Activated naive CD4-positive, alpha-beta T cell treated with anti-CD3 and anti-CD28 coated beads, Interleukin-2, amount 50 U/mL, for 16 hours (primary cell): ENCODE data around the gene DHRSX.
"Not testable (repeated sequence)": the region's sequence is repeated elsewhere in the genome, so short reads cannot be mapped to it uniquely, and the experiment has no call there.

Experiments used
- DNase-seq: peaks from one replicate; pipeline ENCODE4 v3.0.0-alpha.2; 2020

DHRSX gene

DNA sequence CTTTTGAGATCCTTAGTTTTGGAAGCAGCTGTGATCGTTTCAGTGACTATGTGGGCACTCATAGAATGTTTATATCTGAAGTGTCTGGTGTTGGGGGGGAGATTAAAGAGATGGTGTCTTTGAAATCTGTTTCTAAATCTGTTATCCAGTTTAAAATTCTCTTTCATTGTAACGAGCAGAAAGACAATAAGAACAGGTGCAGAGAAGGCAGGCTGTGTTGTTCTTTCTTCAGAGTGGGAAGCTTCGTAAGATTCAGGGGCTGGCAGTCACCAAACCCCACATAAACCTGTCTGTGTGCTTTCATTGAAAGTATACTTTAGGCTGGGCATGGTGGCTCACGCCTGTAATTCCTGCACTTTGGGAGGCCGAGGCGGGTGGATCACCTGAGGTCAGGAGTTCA lies 16.3 kb upstream of the DHRSX start:
- DNase-seq = no peak

DNA sequence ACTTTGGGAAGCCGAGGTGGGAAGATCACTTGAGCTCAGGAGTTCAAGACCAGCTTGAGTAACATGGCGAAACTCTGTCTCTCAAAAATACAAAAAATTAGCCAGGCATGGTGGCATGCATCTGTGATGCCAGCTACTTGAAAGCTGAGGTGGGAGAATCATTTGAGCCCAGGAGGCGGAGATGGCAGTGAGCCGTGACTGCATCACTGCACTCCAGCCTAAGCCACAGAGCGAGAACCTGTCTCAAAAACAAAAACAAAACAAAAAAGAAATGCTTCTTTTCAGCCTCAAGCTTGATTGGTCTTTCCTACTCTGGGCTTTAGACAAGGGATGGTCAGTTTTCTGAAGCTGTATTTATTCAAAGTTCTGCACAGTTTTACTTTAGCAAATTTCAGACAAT lies 15.8 kb upstream of the DHRSX start:
- DNase-seq = no peak

DNA sequence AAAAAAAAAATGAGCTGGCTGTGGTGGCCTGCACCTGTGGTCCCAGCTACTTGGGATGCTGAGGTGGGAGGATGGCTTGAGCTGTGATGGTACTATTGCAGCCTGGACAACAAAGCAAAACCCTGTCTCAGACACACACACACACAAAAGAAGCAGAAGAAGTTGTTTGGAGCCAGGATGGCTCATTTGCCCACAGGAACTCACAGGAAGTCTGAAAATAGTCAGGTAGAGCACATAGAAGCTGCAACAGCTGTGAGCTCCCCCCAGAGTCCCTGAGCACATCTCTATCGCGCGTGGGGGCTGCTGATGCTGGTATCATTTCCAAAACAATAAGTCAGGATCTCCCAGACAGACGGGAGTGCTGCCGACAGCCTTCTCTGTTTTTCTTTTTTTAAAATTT lies 13.4 kb upstream of the DHRSX start:
- DNase-seq = no peak

DNA sequence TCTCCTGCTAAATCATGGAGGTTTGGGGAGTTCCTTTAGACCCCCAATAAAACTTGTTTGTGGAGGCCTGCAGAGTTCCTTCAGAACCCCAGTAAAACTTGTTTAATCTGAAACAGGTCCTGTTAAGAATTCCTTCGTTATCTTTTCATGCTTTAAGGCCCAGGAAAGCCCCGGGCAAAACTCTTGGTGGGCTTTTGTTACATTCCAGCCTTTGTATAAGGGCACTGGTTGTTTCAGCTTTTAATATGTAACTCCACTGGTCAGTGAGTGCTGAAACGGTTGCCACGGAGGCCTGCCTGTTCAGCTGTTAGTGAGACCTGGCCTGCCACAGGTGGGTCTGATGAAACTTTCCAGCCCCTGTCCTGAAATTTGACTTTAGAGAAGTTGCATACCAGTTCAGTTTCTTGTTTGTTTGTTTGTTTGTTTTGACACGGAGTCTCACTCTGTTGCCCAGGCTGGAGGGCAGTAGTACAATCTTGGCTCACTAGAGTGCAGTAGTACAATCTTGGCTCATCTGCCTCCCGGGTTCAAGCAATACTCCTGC lies 12.4 kb upstream of the DHRSX start:
- no peak for DNase-seq

DNA sequence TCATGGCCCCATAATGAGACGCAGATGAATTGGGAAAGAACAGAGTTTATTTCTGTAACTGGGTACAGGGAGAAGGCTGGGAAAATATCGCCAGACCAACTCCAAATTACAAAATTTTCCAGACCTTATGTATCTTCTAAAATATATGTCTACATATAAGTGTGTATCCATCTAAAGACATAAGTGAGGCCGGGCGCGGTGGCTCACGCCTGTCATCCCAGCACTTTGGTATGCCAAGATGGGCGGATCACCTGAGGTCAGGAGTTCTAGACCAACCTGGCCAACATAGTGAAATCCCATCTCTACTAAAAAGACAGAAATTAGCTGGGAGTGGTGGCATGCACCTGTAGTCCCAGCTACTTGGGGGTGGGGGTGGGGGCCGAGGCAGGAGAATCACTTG lies 11.7 kb upstream of the DHRSX start:
- DNase-seq = no peak

DNA sequence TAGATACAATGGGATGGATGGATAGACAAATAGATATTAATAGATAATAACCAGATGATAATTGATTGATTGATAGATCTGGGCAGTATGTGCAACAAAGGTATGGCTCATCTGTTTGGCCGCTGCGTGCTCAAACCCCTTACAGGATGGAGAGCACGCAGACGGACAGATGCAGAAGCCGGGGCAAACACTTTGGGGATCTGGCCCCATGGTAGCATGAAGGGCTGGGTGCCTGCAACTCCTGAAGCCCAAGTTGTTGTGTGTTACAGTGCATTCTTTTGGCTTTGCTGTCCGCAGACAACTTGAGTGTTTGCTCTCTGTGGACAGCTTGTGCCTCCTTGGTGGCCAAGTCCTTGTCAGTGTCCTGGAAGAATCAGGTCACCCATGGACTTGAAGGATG lies 10.6 kb upstream of the DHRSX start:
- no peak for DNase-seq

DNA sequence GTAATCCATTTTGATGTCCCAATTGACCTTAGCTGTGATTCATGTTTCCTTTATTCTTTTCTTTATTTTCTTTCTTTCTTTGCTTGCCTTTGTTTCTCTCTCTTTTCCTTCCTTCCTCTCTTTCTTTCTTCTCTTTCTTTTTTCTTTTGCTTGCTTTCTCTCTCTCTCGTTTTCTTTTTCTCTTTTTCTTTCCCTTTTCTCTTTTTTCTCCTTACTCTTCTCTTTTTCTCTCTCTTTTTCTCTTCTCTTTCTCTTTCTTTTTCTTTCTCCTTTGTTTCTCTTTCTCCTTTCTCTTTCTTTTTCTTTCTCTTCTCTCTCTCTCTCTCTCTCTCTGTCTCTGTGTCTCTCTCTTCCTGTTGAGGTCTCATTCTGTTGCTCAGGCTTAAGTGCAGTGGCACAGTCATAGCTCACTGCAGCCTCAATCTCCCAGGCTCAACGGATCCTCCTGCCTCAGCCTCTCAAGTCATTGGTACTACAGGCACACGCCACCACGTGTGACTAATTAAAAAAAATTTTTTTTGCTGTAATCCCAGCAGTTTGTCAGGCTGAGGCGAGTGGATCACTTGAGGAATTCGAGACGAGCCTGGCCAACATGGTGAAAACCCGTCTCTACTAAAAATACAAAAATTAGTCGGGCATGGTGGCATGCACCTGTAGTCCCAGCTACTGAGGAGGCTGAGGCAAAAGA lies 8.0 kb upstream of the DHRSX start:
- no peak for DNase-seq

DNA sequence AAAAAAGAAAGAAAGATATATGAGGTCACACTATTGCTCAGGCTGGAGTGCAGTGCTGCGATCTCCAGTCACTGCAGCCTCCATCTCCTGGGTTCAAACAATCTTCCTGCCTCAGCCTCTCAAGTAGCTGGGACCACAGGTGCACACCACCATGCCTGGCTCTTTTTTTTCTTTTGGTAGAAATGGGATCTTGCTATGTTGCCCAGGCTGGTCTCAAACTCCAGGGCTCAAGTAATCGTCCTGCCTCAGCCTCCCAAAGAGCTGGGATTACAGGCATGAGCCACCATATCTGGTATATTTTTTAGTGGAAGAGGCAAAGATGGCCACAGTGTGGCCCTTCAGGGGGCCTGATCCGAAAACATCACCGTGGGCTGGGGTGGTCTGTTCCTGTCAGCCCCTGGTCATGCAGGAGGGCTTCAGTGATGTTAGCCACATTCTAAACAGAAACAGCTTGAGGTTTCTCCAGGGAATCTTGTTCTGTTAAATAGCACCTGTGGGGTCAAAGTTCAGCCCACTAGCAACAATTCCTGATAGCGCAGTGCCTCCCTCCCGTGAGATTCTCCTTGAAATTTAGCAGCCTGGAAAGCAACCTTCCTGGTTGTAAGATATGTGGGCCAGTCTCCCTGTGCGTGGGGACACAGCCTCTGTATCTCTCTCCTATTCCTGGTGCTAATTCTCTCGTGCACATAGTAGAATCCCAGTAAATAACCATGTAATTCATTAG lies 7.3 kb upstream of the DHRSX start:
- no peak for DNase-seq

DNA sequence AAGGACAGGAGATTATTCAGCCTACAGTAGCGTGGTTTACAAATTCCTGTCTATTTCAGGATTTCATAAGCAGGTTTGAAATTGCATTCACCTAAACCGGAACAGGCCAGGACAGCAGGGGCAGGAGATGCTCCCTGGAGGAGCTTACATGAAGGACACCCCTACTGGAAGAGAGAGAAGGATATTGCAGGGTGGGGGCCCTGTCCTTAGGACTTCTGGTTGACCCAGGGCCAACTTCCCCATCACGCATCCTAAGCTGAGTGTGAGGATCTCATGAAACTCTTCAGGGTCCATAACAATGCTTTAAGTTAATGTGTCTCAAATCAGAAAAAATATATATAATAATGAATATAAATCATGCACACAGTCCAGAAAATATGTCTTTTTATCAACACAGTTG lies 6.4 kb upstream of the DHRSX start:
- no peak for DNase-seq

DNA sequence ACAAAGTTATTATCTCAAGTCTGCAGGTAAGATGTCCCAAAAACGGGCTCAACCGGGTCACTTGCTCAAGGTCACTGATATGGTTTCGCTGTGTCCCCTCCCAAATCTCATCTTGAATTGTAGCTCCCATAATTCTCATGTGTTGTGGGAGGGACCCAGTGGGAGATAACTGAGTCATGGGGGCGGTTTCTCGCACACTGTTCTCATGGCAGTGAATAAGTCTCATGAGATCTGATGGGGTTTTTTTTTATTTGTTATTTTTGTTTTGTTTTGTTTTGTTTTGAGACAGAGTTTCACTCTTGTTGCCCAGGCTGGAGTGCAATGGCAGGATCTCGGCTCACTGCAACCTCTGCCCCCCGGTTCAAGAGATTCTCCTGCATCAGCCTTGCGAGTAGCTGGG lies 4.6 kb upstream of the DHRSX start:
- DNase-seq = not testable (repeated sequence)

DNA sequence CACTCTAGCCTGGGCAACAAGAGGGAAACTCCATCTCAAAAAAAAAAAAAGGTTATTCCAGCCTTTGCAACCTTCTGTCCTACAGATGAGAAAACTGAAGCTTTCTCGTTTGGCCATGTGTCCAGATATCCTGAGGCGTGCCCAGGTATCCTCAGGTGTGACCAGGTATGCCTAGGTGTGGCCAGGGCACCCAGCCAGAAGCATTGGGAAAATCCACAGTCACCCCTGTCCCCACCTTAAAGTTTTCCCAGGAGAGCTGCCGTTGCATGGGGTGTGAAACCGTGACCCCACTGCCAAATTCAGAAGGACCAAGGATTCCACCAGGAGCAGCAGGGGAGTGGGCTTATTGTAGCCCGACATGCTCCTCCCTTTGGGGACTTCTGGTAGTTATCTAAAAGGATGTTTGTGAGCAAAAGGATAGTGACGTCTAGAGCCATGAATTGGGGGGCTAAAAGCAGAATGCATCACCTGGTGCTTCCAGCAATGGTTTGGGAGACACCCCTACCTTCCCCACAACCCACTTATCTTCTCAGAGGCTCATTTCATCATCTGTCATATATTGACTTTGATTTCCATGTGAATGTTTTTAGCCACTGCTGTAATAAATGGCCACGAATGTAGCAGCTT lies 4.0 kb upstream of the DHRSX start:
- no peak for DNase-seq

DNA sequence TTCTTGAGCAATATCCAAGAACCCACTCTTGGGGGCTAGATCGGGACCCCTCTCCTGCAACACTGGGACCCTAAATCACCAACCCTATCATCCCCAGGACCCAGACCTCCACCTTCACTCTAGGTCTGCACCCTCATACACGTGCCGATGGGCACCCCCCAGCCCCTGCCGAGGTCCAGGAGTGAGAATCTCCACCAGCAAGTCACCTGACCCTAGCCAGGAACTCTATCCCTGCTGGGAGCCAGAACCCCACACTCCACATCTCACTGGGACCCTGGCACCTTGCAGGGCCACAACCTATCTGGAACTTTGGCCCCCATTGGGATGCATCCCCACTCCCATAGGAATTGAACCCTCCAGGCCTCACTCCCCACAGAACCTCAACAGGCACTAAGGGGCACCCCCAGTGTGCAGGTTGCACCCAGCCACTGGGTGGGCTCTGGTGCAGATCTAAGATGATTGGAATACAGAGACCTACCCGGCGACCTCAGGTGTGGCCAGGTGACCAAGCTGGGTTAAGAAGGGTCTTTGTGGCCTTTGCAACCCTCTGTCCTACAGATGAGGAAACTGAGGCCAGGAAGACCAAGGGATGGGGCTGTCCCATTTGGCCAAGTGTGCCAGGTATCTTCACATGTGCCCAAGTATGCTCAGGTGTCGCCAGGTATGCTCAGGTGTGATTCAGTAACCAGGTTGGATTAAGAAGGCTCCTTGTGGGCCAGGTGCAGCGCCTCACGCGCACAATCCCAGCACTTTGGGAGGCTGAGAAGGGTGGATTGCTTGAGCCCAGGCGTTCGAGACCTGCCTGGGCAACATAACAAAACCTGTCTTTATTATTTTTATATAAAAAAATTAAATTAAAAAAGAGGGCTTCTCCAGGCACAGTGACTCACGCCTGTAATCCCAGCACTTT lies 3.1 kb upstream of the DHRSX start:
- DNase-seq = no peak

DNA sequence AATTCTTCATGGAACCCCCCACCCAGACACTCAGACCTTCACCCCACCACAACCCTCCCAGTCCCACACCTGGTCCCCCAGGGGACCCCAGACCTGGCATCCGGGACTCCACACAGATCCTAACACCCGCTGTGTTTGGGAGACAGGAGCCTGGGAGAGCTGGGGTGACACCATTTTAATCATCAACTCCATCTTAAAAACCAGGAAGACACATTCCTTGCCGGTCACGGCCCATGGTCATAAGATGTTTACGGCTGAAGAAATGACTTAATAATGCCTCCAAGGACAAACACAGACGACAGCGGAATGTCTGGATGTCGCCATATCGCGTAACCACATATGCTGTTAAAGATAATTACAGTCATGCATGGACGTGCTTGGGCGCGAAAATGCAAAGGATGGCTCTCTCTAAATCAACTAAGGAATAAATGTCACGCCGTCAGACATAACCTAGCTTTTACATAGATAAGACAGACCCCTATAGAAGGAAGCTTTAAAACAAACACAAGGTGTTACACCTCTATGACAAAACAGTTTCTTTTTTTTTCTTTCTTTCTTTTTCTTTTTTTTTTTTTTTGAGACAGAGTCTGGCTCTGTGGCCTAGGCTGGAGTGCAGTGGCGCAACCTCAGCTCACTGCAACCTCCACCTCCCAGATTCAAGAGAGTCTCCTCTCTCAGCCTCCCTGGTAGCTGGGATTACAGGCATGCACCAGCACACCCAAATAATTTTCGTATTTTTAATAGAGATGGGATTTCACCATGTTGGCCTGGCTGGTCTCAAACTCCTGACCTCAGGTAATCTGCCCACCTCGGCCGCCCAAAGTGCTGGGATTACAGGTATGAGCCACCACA lies 2.1 kb upstream of the DHRSX start:
- no peak for DNase-seq

DNA sequence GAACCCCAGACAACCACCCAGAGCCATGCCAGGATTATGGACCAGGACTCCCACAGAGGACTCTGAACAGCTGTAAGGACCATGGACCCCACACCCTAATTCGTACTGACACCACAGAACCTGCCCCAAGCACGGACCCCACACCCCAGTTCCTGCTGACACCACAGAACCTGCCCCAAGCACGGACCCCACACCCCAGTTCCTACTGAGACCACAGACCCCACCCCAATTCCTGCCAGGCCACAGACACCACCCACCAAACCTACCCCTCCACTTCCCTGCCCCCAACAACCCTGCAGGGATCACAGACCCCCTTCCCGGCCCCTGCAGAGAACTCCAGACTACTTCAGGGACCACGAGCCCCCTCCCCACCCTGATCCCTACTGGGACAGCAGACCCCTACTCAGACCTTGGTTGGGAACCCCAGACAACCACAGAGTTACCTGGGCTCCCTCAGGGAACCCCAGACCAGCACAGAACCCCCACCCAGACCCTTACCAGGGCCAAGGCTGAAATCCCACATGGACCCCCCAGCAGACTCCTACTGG lies 1.4 kb upstream of the DHRSX start:
- no peak for DNase-seq

DNA sequence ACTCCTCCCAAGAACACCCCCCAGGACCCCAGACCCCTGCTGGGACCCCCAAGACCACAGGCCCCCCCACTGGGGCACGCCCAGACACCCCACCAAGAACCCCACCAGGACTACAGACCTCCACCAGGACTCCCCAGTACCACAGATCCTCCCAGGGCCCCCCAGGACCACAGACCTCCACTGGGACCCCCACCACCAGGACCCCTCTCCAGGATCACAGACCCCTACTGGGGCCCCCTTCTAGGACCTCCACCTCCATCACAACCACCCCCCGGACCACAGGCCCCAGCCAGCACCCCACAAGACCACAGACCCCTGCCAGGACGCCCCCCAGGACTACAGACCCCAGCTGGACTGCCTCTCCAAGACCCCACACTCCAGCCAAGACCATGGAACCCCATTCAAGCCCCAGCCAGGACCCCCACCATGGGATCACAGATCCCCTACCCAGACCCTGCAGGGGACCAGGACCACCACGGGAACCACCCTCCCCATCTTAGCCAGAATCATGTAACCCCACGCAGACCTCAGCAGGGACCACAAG lies 855 bp upstream of the DHRSX start:
- no peak for DNase-seq

DNA sequence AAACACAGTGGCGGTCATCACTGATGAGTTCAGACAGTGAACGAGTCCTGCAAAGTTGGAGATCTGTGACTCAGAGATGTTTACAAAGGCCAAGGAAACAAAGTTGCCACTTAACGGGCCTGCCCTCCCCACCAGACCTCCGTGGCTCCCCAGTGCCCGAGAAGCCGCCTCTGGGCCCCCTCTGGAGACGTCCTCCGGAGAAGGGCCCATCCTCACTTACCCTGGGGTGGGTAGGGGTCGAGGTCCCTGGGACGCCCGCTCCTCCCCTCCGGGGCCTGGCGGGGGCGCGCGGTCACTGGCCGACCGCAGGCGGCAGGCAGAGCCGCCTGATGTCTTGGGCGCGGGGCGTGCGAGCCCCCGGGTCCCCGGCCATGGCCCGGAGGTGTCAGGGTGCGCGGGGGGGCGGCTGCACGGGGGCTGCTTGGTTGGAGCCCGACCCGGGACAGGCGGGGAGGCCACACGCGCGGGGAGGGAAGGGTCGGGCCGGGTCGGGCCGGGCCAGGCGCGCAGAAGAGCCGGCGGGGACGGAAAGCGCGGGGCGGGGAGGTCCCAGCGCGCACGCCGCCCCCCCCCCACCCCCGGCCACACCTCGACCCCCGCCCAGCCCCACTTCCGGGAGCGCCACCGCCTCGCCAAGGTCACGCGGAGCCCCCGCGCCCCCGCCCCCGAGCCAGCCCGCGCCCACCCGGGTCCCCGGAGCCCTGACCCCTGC lies 529 bp downstream of the DHRSX start:
- peak; percentile 45 for DNase-seq

DNA sequence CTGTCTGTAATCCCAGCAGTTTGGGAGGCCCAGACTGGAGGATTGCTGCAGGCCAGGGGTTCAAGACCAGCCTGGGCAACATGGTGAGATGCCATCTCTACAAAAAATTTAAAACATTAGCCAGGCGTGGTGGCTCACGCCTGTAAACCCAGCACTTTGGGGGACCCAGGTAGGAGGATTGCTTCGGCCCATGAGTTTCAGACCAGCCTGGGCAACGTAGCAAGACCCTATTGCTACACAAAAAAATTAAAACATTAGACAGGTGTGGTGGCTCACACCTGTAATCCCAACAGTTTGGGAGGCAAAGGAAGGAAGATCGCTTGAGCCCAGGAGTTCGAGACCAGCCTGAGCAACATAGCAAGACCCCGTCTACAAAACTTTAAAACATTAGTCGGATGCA lies 1.3 kb downstream of the DHRSX start:
- no peak for DNase-seq

DNA sequence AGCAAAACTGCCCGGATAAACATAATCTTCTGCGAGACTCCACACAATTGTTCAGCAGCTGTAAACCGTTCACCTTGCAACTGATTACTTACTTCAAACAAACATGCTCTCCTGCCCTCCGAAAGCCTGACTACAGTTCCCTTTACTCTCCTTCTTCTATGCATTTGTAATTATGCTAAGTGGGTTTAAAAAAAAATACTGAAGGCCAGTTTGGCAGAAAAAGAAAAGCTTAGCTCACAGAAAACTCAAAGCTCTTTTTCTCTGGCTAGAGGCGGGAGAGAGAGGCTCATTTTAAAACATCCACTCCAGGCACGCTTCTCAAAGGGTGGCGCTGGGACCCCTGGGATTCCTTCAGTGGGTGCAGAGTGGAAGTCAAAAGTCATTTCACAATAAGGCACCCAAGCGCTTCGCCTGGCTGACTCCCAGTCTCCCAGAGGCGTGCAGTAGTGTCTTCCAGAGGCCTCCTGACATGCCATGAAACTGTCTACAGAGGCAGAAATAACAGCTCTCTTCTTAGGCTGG lies 1.9 kb downstream of the DHRSX start:
- no peak for DNase-seq

DNA sequence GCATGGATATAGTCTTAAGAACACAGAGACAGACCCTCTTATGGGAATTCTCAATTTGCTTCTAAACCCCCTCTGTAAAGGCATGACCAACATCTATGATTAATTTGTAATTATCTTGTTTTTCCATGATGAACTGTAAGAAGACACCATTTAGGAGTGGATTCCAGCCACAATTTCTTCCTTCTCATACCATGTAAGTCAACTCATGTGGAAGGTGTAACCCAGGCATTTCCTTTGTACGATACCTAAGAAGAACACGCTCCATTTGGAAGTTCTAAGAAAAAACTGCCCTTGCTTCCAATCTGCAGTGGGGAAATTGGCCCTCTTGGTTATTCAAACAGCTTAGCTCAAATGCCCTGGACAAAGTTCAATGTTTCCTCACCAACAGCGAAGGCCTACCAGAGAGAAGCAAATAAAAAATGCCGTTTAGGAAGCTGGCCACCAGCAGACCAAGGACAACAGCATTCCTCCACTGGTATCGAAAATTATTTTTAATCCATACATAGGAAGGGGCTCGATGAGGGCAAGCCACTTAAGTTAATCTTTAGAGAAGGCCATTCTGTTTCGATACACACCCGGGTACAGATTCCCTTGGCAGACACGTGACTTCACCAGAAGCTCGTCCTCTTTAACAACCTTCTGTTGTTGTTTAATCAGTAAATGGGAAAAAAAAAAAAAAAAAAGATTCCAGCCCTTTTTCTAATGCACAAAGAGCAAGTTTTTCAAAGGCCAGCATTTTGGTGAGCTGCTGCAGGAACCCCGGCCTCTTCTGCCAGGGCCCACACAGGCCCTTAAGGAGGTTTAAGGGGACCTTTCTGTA lies 2.6 kb downstream of the DHRSX start:
- no peak for DNase-seq

DNA sequence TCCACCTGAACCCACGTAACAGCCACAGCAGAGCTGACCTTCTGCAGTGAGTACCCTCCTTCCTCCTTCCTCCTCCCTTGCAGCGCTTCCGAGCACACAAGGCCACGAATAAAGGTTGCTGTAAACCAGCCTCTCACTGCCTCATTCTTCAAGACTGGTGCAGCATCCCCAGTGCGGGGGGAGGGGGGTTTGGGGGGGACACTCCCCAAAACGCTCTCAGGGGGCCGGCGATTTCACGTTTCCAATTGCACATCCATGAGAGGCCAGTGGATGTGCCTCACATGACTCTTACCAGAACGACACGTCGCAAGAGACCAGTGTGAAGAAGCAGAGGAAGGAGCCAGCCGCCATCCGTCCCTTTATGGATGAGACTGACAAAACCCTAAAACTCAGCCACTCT lies 5.2 kb downstream of the DHRSX start:
- no peak for DNase-seq
